ENCODE data around the gene OR2T11. TPM values are rescaled to one million over a fixed set of nuclear protein-coding genes. Genes with fewer than 3 reads are reported as not detected.
"Not testable (repeated sequence)": the region's sequence is repeated elsewhere in the genome, so short reads cannot be mapped to it uniquely, and the experiment has no call there.

Gene OR2T11
- total and polyA plus RNA-seq, 2 of the 13 experiments (the other 11 are each of a cell fraction or from before 2014, with no cell fraction given) = not detected

- Histone ChIP-seq H3K4me2 (ENCODE audit: low read depth, low read length) (no peak overlapping the region), H3K9ac (ENCODE audit: insufficient read depth, low read depth, low read length) (no peak overlapping the region), H3K9me3 (ENCODE audit: low read length) (no peaks in the 10 kb centered on the region), H4K20me1 (ENCODE audit: insufficient read depth, low read length) (no peaks in the 10 kb centered on the region), H2AFZ (ENCODE audit: low read length) (no peak overlapping the region), H3K4me3 (replicated peaks in 1 of 3; ENCODE audit: insufficient read depth in 1 of 3, low read depth in 2 of 3, low read length in 3 of 3) (no peak overlapping the region), H3K27ac (ENCODE audit: extremely low read length, insufficient read depth, low read length) (no peak overlapping the region), H3K79me2 (ENCODE audit: insufficient read depth, low read length) (no peaks in the 10 kb centered on the region), H3K27me3 (ENCODE audit: control insufficient read depth in 1 of 2, insufficient read depth in 2 of 2, low read length in 2 of 2) (no peaks in the 10 kb centered on the region), H3K4me1 (ENCODE audit: insufficient read depth, low read length) (no peaks in the 10 kb centered on the region), H3K36me3 (replicated peaks in 1 of 2; ENCODE audit: control insufficient read depth in 1 of 2, insufficient read depth in 2 of 2, low read length in 2 of 2) (no peaks in the 10 kb centered on the region)
- ChIA-PET POLR2A (no interaction called here), CTCF (ENCODE audit: low intra/inter-chr PET ratio, low total read pairs) (no interaction called here)
- FAIRE-seq (no peak), DNase-seq (ENCODE audit: low spot score) (no peak), ATAC-seq (no peak)
- intact Hi-C loops (cut with micrococcal nuclease; ENCODE audit: unreplicated experiment) = no loop called here
- no TSS peak for BruUV-seq (replicated peaks)
- in situ Hi-C loops (cut with HindIII; ENCODE audit: extremely low pct_ligation_motif_present, low pct_unique_long_range_greater_than_20kb) = no loop called here
- 13% methylated on average over 9 of the region's 9 CpGs for WGBS (ENCODE audit: low lambda C conversion rate)
- TF ChIP-seq CHD4 (IDR thresholded peaks at IDR 0.05; ENCODE audit: borderline replicate concordance, low read length) (no peak), NFE2L2 (IDR thresholded peaks at IDR 0.05; ENCODE audit: low read length) (peak; percentile 49), HCFC1 (IDR thresholded peaks at IDR 0.05; ENCODE audit: low read depth, low read length) (no peak), CREBL2 (CRISPR knock-in tag; IDR thresholded peaks at IDR 0.05; ENCODE audit: borderline replicate concordance) (no peak), MAFK (conservative IDR thresholded peaks at IDR 0.05 in 1 of 2, IDR thresholded peaks at IDR 0.05 in 1 of 2; ENCODE audit: low read length in 2 of 2) (peak; percentile 18 to 59; a peak in 2 of 4 replicates), MAFF (IDR thresholded peaks at IDR 0.05; ENCODE audit: low read depth, low read length) (peak; percentile 38; the same call in 1 of the 2 replicates), HOMEZ (CRISPR knock-in tag; IDR thresholded peaks at IDR 0.05; ENCODE audit: low read depth) (no peak), TCF7L2 (IDR thresholded peaks at IDR 0.05; ENCODE audit: low read depth, low read length) (no peak), NCOR1 (IDR thresholded peaks at IDR 0.05; ENCODE audit: borderline replicate concordance, low read length) (no peak), ZNF740 (CRISPR knock-in tag; IDR thresholded peaks at IDR 0.05) (no peak), ZNF839 (CRISPR knock-in tag; IDR thresholded peaks at IDR 0.05; ENCODE audit: borderline replicate concordance) (no peak)
Measured at GRCh38 chr1:248576260-248576980, 58.5 kb downstream of the OR2T11 start.

- H3K79me2 ChIP-seq (ENCODE audit: insufficient read depth, low read length); H4K20me1 ChIP-seq (ENCODE audit: insufficient read depth, low read length); H3K9ac ChIP-seq (ENCODE audit: insufficient read depth, low read depth, low read length); H3K36me3 ChIP-seq (replicated peaks in 1 of 2; ENCODE audit: control insufficient read depth in 1 of 2, insufficient read depth in 2 of 2, low read length in 2 of 2); POLR2A ChIA-PET; CTCF ChIA-PET (ENCODE audit: low intra/inter-chr PET ratio, low total read pairs); H3K4me2 ChIP-seq (ENCODE audit: low read depth, low read length); H3K9me3 ChIP-seq (ENCODE audit: low read length); in situ Hi-C loops (cut with HindIII; ENCODE audit: extremely low pct_ligation_motif_present, low pct_unique_long_range_greater_than_20kb); BruUV-seq (replicated peaks); H3K27me3 ChIP-seq (ENCODE audit: control insufficient read depth in 1 of 2, insufficient read depth in 2 of 2, low read length in 2 of 2); H3K27ac ChIP-seq (ENCODE audit: extremely low read length, insufficient read depth, low read length); H3K4me1 ChIP-seq (ENCODE audit: insufficient read depth, low read length); ATAC-seq; intact Hi-C loops (cut with micrococcal nuclease; ENCODE audit: unreplicated experiment); H3K4me3 ChIP-seq (replicated peaks in 1 of 3; ENCODE audit: insufficient read depth in 1 of 3, low read depth in 2 of 3, low read length in 3 of 3); H2AFZ ChIP-seq (ENCODE audit: low read length); DNase-seq (ENCODE audit: low spot score); FAIRE-seq: not testable (repeated sequence)
- WGBS (ENCODE audit: low lambda C conversion rate) = 18% methylated on average over 3 of the region's 3 CpGs
Measured at GRCh38 chr1:248574657-248575056, 60.2 kb downstream of the OR2T11 start, which contains the start of gene OR2T34. Gene OR2T34, minus strand, starts transcription at chr1:248574757. Its CDS starts 0 bp downstream, at chr1:248574757.
